H7 (cell line): ENCODE measurements around the gene C1QL2. TPM values are rescaled to one million over a fixed set of nuclear protein-coding genes. Genes with fewer than 3 reads are reported as not detected.
A peak's percentile ranks its signal among the peaks of the same experiment; 100 is the strongest.

Source experiments
- DNase-seq: peaks from one replicate; pipeline ENCODE4 v3.0.0; 2012
- H3K27me3 ChIP-seq: 2 replicates; pipeline ENCODE4 v1.6.0; 2011; ENCODE audit warnings: mild to moderate bottlenecking, low read length; ENCODE audit not compliant: control insufficient read depth, insufficient read depth
- H3K36me3 ChIP-seq: replicated peaks from 2 replicates; pipeline ENCODE4 v1.5.1; 2011; ENCODE audit warnings: low read length; ENCODE audit not compliant: control insufficient read depth, insufficient read depth
- H3K4me3 ChIP-seq: 2 replicates; pipeline ENCODE4 v1.5.1; 2011; ENCODE audit warnings: low read depth, mild to moderate bottlenecking, control low read depth, low read length, moderate library complexity; ENCODE audit not compliant: insufficient read depth
- total RNA-seq: library from RNA; depleted of rRNA; stranded (reverse); fragments of >200 nt; shearing (Covaris generic); gene quantifications from 2 replicates; pipeline ENCODE4 v1.2.3, GENCODE V29; 2014

Gene C1QL2
- total RNA-seq, 1 experiment from 2014 or later, result 0.28 TPM

DNA sequence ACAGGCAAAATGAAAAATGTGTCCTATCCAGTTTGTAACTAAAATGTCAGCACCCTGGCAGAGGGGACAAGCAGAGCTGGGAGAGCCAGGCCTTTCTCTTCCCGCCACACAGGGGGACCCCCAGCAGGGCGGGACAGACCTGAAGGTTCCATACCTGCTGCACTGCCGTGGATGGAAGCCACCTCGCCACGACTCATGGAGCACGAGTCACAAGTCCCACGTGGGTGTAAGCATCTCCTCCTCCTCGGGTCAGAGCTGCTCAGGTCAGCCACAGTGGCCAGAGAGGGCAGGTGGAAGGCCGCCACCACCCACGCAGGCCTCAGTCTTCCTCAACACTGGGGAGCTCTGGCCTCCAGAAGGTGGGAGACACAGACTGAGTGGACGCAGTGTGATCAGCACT is 21.0 kb downstream of the C1QL2 start:
- peaks cover 2% of the 10 kb centered on the region; the same call in 1 of the 2 replicates for H3K27me3 ChIP-seq
- no peaks in the 10 kb centered on the region for H3K36me3 ChIP-seq
- H3K4me3 ChIP-seq, result no peak overlapping the region
- DNase-seq, result no peak

DNA sequence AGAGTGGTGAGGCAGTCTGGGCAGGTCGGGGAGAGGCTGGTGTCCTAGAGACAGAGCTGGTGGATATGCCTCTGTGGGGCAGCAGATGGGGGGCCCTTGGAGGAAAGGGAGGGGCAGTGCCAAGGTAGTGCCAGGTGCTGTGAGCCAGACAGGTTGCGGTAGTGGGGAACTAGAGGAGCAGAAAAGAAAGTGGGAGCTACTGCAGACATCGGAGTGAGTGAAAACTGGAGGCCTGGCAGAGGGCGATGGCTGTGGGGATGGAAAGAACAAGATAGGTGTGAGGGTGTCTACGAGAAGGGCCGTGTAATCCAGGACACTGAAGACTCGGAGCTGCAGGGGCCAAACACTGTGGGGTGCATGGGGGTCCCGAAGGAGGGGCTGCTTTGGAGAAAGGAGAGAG is 21.7 kb downstream of the C1QL2 start:
- H3K27me3 ChIP-seq, result peaks cover 2% of the 10 kb centered on the region; the same call in 1 of the 2 replicates
- H3K36me3 ChIP-seq, result no peaks in the 10 kb centered on the region
- DNase-seq, result no peak
- no peak overlapping the region for H3K4me3 ChIP-seq

DNA sequence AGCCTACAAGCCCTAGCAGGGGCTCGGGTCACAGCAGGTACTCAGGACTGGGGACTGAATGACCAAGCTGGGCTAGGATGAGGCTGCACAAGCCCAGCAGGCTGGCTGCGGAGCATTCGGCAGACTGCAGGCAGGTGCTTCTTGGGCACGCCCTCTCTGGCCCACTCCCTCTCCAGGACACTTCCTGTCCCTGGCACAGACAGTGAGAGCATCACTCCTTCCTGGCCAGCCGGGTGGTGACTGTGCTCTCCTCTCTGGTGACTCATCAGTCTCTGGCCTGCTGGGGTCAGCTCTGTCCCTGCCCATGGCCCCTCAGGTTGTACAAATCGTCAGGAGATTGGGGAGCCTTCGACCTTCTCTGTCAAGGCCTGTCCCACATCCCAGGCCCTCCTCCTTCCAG is 22.5 kb downstream of the C1QL2 start:
- H3K36me3 ChIP-seq, result no peaks in the 10 kb centered on the region
- no peak overlapping the region for H3K4me3 ChIP-seq
- peak; percentile 54 for DNase-seq
- H3K27me3 ChIP-seq, result peaks cover 2% of the 10 kb centered on the region; the same call in 1 of the 2 replicates

DNA sequence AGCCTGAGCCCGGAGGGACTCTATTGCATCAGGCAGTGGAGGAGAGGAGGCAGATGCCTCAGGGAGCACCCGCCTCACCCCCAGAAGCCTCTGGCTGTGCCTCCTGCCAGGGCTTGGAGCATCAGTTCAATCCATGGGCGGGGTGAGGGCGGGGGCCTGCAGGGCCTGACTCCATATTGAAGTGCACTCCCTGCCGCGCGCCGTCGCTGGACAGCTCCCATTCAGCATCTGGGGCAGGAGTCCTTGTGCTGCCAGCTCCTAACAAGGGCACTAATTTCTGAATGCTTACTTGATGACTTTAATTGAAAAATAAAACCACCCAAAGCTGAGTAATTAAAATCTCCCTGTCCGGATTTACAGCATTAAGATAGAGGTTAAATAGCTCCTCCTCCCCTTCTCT is 23.8 kb downstream of the C1QL2 start:
- Histone ChIP-seq H3K36me3 (no peaks in the 10 kb centered on the region), H3K4me3 (no peak overlapping the region), H3K27me3 (peaks cover 2% of the 10 kb centered on the region; the same call in 1 of the 2 replicates)

DNA sequence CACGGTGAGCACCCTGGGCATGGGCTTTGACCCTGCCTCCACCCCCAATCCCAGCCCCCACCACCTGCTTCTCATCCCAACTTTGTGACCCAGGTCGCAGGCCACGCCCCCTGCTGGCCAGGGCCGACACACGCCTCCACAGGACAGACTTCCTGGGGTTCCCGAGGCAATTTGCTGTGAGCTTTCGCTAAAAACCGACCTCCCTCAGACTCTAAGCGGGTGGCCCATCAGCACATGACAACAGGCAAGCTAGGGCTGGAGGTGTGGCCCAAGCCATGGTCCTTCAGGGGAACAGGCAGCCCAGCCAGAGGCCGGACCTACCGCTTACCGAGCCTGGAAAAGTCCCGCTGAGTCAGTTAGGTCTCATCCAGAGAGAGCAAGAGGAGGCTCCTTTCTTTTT is 31.9 kb downstream of the C1QL2 start:
- Histone ChIP-seq H3K27me3 (peaks cover 2% of the 10 kb centered on the region), H3K4me3 (no peak overlapping the region), H3K36me3 (no peaks in the 10 kb centered on the region)
- peak; percentile 94 for DNase-seq

More for the DNA sequence above, 23.8 kb downstream of the C1QL2 start:
- DNase-seq, result no peak

DNA sequence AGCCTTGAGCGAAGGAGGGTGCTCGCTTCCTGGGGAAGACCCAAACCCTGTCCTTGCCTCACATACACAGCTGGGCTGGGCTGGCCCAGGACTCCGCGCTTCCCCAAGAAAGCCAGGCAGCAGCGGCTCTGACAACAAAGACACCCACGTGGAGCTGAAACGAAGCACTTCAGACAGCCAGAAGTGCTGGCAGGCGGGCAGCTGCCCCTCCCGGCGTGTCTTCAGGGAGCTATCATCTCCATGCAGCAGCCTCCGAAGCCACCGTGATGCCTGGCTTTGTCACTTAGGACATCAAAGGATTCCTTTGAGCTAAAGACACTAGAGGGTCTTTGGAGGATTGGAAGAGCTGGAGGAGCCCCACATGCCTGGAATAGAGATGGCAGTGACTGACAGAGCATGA is 35.2 kb downstream of the C1QL2 start:
- H3K27me3 ChIP-seq, result peaks cover 2% of the 10 kb centered on the region
- no peak overlapping the region for H3K4me3 ChIP-seq
- no peaks in the 10 kb centered on the region for H3K36me3 ChIP-seq
- DNase-seq, result no peak

DNA sequence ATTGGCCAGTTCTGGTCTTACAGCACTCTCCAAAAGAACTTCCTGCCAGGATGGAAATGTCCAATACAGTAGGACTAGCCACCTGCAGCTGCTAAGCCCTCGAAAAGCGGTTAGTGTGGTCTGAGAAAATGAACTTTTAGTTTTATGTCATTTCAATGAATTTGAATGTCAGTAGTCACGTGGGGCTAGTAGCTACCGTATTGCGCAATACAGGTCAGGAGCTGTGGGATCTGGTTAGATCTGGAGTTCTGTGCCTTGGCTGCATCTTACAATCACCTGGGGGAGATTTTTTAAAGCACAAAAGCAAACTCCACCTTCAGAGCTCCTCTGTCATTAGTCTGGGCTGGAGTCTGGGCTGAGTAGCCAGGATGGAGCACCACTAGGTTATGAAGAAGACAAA is 35.9 kb downstream of the C1QL2 start:
- no peaks in the 10 kb centered on the region for H3K36me3 ChIP-seq
- no peak for DNase-seq

DNA sequence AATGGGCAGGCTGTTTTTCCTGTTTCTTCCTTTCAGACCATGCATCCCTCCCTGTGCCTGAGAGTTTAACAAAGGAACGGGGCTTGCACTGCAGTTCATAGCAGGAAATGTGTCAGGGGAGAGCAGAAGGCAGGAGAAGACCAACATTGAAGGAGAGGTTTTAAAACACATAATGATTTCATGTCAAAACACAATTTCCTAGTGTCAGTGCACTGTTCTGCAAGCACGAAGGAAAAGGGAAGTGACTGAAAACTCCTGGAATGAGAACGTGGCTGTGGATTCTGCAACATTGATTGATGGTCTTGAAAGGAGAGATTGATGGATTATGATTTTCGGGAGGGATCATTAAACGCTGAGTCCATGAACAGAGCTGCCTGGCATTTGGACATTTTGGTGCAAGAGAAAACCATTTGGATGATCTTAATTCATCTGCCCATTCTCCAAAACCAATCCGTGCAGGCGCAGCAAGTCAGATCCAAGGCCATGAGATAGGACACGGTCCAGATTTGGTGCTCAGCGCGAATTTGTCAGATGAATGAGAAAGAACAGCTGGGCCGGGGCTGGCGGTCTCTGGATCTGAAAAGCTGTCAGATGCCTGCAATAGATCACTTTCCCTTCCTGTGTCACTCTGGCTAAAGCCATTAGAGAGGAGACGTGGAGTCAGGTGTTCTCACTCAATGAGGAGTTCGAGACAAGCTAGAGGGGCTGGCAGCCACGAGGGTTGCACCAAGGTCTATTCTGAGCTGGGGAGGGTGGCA is 38.4 kb downstream of the C1QL2 start:
- Histone ChIP-seq H3K4me3 (no peak overlapping the region), H3K27me3 (no peaks in the 10 kb centered on the region; the same call in none of the 2 replicates), H3K36me3 (no peaks in the 10 kb centered on the region)
- DNase-seq, result no peak

More for the DNA sequence above, 35.9 kb downstream of the C1QL2 start:
- Histone ChIP-seq H3K27me3 (peaks cover 2% of the 10 kb centered on the region), H3K4me3 (no peak overlapping the region)

DNA sequence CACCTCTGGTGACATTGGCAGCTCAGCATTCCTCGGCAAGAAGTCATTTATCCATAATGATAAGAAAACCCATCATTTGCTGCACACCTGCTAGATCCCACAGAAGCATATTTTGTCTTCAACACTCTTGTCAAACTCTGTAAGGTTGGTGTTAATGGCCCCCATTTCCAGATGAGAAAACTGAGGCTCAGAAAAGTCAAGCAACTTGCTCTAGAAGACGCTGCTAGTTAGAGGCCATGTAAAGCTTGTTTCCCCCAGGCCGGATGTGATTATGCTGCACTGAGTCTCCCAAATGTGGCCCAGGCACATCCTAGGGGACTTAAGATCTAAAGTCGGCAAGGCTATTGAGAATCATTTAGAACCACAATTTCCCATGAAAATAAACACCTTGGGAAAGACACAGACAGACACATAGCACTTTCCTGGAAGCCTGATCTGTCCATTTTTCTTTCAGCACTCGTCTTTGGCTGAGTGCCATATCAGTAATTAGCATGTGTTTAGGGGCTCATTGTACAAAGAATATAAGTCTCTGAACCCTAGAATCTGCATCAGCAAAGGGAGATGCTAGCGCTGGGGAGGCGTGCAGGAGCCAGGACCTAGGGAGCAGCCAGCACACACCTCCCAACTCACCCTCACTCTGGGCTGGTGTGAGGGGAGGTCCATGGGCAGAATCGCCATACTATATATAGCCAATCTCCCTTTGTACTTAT is 39.3 kb downstream of the C1QL2 start:
- no peak for DNase-seq

DNA sequence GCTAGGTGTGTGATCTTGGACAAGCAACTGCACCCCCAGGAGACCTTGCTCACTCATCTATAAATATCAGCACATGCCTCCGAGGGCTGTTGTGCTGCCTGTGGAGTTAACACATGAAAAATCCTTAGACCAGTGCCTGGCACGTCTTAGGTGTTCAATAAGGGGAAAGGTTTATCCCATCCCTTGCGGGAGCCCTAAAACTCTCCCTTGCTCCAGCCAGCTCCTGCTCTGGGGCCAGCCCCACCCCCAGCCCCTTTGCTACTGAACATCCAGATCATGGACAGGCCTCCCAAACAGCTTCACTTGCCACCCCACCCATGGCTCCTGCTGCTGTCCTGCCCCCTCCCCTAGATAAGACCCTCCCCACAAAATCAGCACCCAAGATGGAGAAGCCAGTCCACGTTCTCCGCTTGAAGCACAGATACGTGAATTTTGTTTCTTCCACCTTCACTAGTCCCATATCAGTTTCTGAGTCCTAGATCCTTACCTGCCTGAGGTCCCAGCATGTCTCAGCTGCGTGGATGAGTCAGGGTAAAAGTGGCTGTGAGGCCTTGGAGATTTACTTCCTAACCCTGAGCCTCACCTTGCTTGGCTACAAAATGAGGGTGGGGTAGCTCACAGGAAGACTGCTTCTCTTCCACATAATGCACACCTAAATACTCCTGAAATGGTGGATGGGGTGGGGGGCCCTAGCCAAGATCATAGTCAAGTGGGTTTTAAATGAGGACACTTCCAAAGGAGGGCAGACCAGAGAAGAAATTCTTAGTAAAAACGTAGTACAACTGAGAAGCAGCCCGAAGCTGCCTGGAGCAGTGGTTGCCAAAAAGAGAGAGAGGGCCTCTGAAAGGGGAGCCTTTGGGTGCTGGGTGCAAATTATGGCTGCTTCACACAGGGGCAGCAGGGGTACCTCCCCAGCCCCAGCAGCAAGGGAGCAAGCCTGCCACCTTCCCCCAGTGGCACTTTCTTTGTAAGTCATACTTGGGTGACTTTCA is 40.4 kb downstream of the C1QL2 start:
- no peak overlapping the region for H3K4me3 ChIP-seq
- H3K27me3 ChIP-seq, result no peaks in the 10 kb centered on the region; the same call in 1 of the 2 replicates
- H3K36me3 ChIP-seq, result no peaks in the 10 kb centered on the region
- DNase-seq, result no peak

More for the DNA sequence above, 39.3 kb downstream of the C1QL2 start:
- no peaks in the 10 kb centered on the region; the same call in 1 of the 2 replicates for H3K27me3 ChIP-seq
- no peak overlapping the region for H3K4me3 ChIP-seq
- H3K36me3 ChIP-seq, result no peaks in the 10 kb centered on the region

DNA sequence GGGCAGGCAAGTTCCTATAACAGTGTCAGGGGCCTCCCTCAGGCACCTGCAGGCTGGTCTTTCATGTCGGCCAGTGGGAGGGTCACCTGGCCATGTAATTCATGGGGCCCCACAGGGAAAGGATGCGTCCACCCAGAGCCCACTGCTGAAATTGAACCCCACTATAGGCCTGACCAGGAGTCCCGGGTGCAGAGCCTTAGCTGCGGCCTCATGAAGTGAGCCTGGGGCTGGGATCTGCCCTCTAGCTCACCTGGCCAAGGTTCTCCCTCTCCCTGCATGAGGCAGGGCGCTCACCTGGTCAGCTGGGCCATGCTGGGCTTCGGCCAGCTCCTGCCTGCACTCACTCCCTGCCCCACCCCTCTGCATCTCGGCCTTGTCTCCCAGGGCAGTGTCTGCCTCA is 41.1 kb downstream of the C1QL2 start:
- Histone ChIP-seq H3K27me3 (no peaks in the 10 kb centered on the region; the same call in 1 of the 2 replicates), H3K36me3 (no peaks in the 10 kb centered on the region), H3K4me3 (no peak overlapping the region)
- no peak for DNase-seq

DNA sequence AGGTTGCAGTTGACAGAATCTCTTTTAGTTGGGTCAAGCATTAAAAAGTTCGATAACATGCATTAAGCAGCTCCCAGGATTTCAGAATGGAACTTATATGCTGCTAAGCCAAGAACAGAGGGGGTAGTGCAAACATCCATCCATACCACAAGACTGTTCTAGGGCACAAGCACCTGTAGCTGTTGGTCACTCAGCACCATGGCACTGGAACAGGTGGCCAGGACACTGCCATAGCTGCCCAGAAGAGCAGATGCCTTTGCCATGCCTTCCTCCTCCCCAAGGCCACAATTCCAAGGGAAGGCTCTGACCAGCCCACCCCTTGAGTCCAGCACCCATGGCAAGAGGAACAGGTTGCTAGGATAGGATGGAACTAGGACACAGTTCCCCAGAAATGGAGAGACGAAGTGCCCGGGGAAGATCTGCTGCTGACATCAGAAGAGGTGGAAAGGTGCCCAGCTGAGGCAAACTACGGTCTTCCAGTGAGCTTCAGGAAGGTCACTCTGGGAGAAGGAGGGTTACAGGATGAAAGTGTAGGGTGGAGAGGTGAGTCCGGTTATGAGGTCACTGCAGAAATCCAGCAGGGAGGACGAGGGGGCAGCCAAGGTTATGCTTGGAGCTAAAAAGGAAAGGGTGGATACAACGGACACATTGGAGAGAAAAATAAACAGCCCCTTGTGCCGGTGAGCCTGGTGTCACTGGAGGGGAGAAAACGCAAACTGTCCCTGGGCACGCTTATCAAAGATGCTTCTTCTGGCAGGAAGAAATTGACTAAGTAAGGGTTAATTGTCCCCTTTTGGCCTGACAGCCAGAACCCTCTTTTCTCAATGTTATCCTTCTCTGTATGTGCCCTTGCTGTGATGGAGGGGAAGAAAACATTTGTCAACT is 41.9 kb downstream of the C1QL2 start:
- H3K4me3 ChIP-seq, result no peak overlapping the region
- DNase-seq, result no peak
- H3K36me3 ChIP-seq, result no peaks in the 10 kb centered on the region
- no peaks in the 10 kb centered on the region; the same call in 1 of the 2 replicates for H3K27me3 ChIP-seq

DNA sequence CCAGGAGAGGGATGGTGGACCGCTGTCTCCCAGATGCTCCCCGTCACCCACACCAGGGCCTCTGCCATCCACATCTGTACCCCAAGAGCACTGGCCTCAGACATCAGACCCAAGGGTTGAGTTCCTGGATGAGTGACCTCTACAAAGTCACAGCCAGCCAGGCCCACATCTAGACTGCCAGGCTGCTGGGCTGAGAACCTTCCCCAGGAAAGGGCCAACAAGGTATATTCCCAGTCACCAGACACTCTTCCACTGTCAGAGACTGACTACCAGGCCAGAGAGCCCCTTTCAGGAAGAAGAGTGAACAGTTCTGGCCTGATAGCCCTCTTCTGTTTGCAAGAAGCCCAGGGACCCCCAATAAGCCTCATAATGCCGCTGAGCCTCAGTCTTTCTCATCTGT is 44.3 kb downstream of the C1QL2 start:
- Histone ChIP-seq H3K36me3 (no peaks in the 10 kb centered on the region), H3K27me3 (no peaks in the 10 kb centered on the region; the same call in 1 of the 2 replicates), H3K4me3 (no peak overlapping the region)
- no peak for DNase-seq
